ENCODE measurements around the gene NOTCH1.

DNA sequence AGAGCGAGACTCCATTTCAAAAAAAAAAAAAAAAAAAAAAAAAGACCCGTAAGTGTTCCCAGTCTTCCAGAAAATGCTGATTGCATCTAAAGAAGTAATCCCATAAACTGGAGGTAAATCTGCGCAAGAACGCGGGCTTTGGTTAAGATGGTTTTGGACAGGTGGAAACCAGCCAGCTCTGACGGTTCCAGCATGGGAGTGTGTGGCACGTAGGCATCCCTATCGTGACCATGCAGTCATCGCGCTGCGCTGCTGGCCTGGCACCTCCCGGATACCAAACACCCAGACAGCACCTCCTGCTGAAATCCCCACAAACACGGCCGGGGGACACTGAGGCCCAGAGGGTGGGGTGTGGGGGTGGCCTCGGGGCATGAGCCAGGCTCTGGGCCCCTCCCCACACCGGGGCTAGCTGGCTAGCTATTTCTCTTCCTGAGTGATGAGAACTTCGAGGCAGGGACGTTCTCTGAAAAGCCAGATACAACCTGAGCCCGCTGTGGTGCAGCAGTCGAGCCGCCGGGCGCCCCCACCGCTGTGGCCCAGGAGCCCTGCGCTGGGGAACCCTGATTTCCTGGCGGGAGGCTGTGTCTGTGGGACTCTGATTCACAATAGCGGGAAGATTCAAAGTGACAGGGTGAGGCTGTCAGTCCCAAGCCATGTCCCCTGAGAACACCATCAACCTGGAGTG, 32.2 kb upstream of the NOTCH1 start:
- TF ChIP-seq, protein P1, sequence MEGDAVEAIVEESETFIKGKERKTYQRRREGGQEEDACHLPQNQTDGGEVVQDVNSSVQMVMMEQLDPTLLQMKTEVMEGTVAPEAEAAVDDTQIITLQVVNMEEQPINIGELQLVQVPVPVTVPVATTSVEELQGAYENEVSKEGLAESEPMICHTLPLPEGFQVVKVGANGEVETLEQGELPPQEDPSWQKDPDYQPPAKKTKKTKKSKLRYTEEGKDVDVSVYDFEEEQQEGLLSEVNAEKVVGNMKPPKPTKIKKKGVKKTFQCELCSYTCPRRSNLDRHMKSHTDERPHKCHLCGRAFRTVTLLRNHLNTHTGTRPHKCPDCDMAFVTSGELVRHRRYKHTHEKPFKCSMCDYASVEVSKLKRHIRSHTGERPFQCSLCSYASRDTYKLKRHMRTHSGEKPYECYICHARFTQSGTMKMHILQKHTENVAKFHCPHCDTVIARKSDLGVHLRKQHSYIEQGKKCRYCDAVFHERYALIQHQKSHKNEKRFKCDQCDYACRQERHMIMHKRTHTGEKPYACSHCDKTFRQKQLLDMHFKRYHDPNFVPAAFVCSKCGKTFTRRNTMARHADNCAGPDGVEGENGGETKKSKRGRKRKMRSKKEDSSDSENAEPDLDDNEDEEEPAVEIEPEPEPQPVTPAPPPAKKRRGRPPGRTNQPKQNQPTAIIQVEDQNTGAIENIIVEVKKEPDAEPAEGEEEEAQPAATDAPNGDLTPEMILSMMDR (IDR thresholded peaks at IDR 0.05), result no peak
- TF ChIP-seq POLR2A (IDR thresholded peaks at IDR 0.05) (no peak), EP300 (IDR thresholded peaks at IDR 0.05) (no peak), POLR2AphosphoS5 (IDR thresholded peaks at IDR 0.05) (no peak)
